GM06990 (cell line): Measurements from ENCODE around the gene AZGP1.
"Not testable (repeated sequence)": the region's sequence is repeated elsewhere in the genome, so short reads cannot be mapped to it uniquely, and the experiment has no call there.

Source experiments
- DNase-seq: peaks from one replicate; pipeline ENCODE4 v3.0.0-alpha.2; 2011; ENCODE audit not compliant: insufficient read length; ENCODE audit errors: extremely low read depth
- H3K27me3 ChIP-seq: replicated peaks from 2 replicates; pipeline ENCODE4 v1.6.0; 2011; ENCODE audit warnings: low read length; ENCODE audit not compliant: control insufficient read depth, insufficient read depth
- H3K36me3 ChIP-seq: 2 replicates; pipeline ENCODE4 v1.5.1; 2011; ENCODE audit warnings: low read length; ENCODE audit not compliant: control insufficient read depth, insufficient read depth
- H3K4me3 ChIP-seq: replicated peaks from 2 replicates; pipeline ENCODE4 v1.5.1; 2011; ENCODE audit warnings: low read depth, mild to moderate bottlenecking, control low read depth, low read length
- CTCF ChIP-seq: IDR thresholded peaks from 2 replicates; pipeline ENCODE4 v1.5.1; 2011; ENCODE audit warnings: low read length, control low read depth, mild to moderate bottlenecking, inconsistent platforms; ENCODE audit not compliant: insufficient read depth, poor library complexity, severe bottlenecking

AZGP1 gene

GRCh38 chr7:99979814-99980225 lies 4.0 kb upstream of the AZGP1 start:
- TF ChIP-seq CTCF, result peak; percentile 60
- peak; percentile 33 for DNase-seq
- not testable (repeated sequence) for H3K4me3 ChIP-seq, H3K36me3 ChIP-seq, H3K27me3 ChIP-seq

DNA sequence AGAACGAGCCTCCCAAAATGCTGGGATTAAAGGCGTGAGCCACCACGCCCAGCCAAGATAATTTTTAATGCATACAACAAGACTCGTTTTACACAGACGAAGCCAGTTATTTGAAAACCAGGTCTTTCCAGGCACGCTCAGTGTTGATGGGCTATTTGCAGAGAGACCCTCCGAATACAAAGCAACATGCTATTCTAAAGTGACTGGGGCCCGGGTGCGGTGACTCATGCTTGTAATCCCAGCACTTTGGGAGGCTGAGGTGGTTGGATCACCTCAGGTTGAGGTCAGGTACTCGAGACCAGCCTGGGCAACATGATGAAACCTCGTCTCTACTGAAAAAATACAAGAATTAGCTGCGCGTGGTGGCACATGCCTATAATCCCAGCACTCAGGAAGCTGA lies 795 bp upstream of the AZGP1 start:
- TF ChIP-seq CTCF, result no peak
- Histone ChIP-seq H3K36me3 (no peaks in the 10 kb centered on the region), H3K27me3 (no peaks in the 10 kb centered on the region), H3K4me3 (no peak overlapping the region)
- DNase-seq, result no peak

DNA sequence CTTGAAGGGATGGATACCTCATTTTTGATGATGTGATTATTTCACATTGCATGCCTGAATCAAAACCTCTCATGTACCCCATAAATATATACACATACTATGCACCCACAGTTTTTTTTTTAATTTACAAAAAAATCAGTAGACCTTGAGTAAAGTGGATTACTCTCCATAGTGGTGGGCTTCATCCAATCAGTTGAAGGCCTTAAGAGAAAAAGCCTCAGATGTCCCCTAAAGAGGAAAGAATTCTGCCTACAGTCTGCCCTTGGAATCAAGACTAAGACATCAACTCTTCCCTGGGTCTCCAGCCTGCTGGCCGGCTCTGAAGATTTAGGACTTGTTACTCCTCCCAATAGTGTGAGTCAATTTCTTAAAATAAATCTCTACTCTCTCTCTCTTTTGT lies 1.1 kb downstream of the AZGP1 start:
- no peak for DNase-seq
- no peak for TF ChIP-seq CTCF

GRCh38 chr7:99973817-99974216 lies 2.0 kb downstream of the AZGP1 start:
- DNase-seq, H3K27me3 ChIP-seq, H3K36me3 ChIP-seq, H3K4me3 ChIP-seq: not testable (repeated sequence)

More for the DNA sequence above, 1.1 kb downstream of the AZGP1 start:
- Histone ChIP-seq H3K36me3 (no peaks in the 10 kb centered on the region), H3K27me3 (no peaks in the 10 kb centered on the region), H3K4me3 (no peak overlapping the region)

GRCh38 chr7:99971242-99971641 lies 4.6 kb downstream of the AZGP1 start:
- no peak overlapping the region for H3K4me3 ChIP-seq
- H3K27me3 ChIP-seq, result no peaks in the 10 kb centered on the region; the same call in 1 of the 2 replicates
- no peaks in the 10 kb centered on the region for H3K36me3 ChIP-seq
- DNase-seq, result no peak
- TF ChIP-seq CTCF, result no peak

DNA sequence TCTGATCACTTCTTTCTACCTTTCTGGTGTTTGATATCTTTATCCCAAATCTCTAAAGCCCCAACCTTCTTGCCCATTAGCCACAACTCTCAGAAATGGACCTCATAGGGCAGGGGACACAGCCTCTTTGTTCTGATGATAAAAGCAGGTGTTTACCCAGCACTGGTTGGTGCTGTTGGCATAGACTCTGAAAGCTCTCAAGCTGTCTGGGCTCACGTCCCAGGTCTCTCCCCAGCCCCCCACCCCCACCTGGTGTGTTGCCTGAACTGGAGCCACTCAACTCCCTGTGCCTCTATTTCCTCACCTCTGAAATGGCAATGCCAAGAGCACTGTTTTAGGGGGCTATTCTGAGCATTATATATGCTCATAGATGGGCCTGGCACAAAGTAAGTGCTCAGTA lies 6.0 kb downstream of the AZGP1 start:
- not testable (repeated sequence) for DNase-seq, H3K36me3 ChIP-seq, H3K27me3 ChIP-seq, H3K4me3 ChIP-seq

GRCh38 chr7:99969298-99969697 lies 6.5 kb downstream of the AZGP1 start:
- no peak for TF ChIP-seq CTCF
- H3K36me3 ChIP-seq, result no peaks in the 10 kb centered on the region
- no peak for DNase-seq
- no peak overlapping the region for H3K4me3 ChIP-seq
- H3K27me3 ChIP-seq, result no peaks in the 10 kb centered on the region; the same call in 1 of the 2 replicates
